HepG2 (cell line): ENCODE data around the gene RAET1L. TPM values are rescaled to one million over a fixed set of nuclear protein-coding genes. Genes with fewer than 3 reads are reported as not detected.

ENCODE experiments used
- ATAC-seq: fragments of 200-7000 bp; cut with Tn5 transposase; 3 replicates; pipeline ENCODE4 v1.9.1; 2020; ENCODE audit warnings: mild to moderate bottlenecking, moderate library complexity
- BruUV-seq: library from RNA; stranded (reverse); fragments of 400-500 nt; replicated peaks from 2 replicates; lab custom pipeline; 2021; lab: Mats Ljungman, UMichigan
- CTCF ChIA-PET: fragments of 300-600 bp; formaldehyde crosslinking; extraction: SDS; loops from one replicate; lab custom pipeline; 2021; ENCODE audit warnings: low total read pairs, inconsistent platforms, low intra/inter-chr PET ratio; lab: Yijun Ruan, JAX
- POLR2A ChIA-PET: fragments of 350-600 bp; sonication (Branson Sonifier 250); formaldehyde crosslinking; loops from one replicate; lab custom pipeline; 2020; ENCODE audit warnings: antibody characterized with exemption, inconsistent platforms; lab: Yijun Ruan, JAX
- DNase-seq: peaks from one replicate; pipeline ENCODE4 v3.0.0-alpha.2; 2015; ENCODE audit warnings: low spot score
- FAIRE-seq: peaks from 3 replicates; lab custom pipeline; 2011; peaks lifted over from hg19 to GRCh38; lab: Jason Lieb, UNC
- H2AFZ ChIP-seq: one replicate; pipeline ENCODE4 v1.6.1; 2011; ENCODE audit warnings: low read length, inconsistent platforms
- H3K27ac ChIP-seq: fragments of 300-600 bp; 3 replicates; pipeline ENCODE4 v1.8.0; 2011; ENCODE audit warnings: mixed run types, mild to moderate bottlenecking, mixed read lengths, low read length, inconsistent platforms; ENCODE audit not compliant: insufficient read depth; ENCODE audit errors: extremely low read length
- H3K27me3 ChIP-seq, 2 experiments: fragments of 200-600 bp in 1 of 2; 2 replicates in 1 of 2; 3 replicates in 1 of 2; pipeline versions ENCODE4 v1.6.0 to v1.8.0; 2011; ENCODE audit warnings: low read length in 2 of 2, mild to moderate bottlenecking in 2 of 2, moderate library complexity in 2 of 2, inconsistent platforms in 1 of 2; ENCODE audit not compliant: insufficient read depth in 2 of 2, control insufficient read depth in 1 of 2
- H3K36me3 ChIP-seq, 2 experiments: fragments of 200-600 bp in 1 of 2; replicated peaks in 1 of 2; 2 replicates in 1 of 2; 3 replicates in 1 of 2; pipeline versions ENCODE4 v1.5.1 to v1.8.0; 2011; ENCODE audit warnings: low read length in 2 of 2, inconsistent platforms in 1 of 2; ENCODE audit not compliant: insufficient read depth in 2 of 2, control insufficient read depth in 1 of 2
- H3K4me1 ChIP-seq: 2 replicates; pipeline ENCODE4 v1.5.1; 2012; ENCODE audit warnings: low read length, inconsistent platforms; ENCODE audit not compliant: insufficient read depth
- H3K4me2 ChIP-seq: 2 replicates; pipeline ENCODE4 v1.6.0; 2011; ENCODE audit warnings: low read depth, low read length, inconsistent platforms
- H3K4me3 ChIP-seq, 3 experiments: fragments of 200-600 bp in 1 of 3; sonication (generic), shearing (Covaris generic) in 1 of 3; replicated peaks in 1 of 3; 2 replicates each; pipeline ENCODE4 v1.5.1; 2011 to 2016; ENCODE audit warnings: low read length in 3 of 3, inconsistent platforms in 2 of 3, low read depth in 2 of 3, mild to moderate bottlenecking in 2 of 3, control low read depth in 1 of 3, mixed read lengths in 1 of 3; ENCODE audit not compliant: insufficient read depth in 1 of 3
- H3K79me2 ChIP-seq: one replicate; pipeline ENCODE4 v1.6.1; 2011; ENCODE audit warnings: low read length, inconsistent platforms; ENCODE audit not compliant: insufficient read depth
- H3K9ac ChIP-seq: 2 replicates; pipeline ENCODE4 v1.6.0; 2011; ENCODE audit warnings: mild to moderate bottlenecking, low read depth, low read length, inconsistent platforms; ENCODE audit not compliant: insufficient read depth
- H3K9me3 ChIP-seq: 2 replicates; pipeline ENCODE4 v1.5.1; 2012; ENCODE audit warnings: mild to moderate bottlenecking, low read length
- H4K20me1 ChIP-seq: 2 replicates; pipeline ENCODE4 v1.6.0; 2011; ENCODE audit warnings: inconsistent platforms, mild to moderate bottlenecking, low read length, moderate library complexity; ENCODE audit not compliant: insufficient read depth
- FOXK1 ChIP-seq: sonication (generic); formaldehyde crosslinking; IDR thresholded peaks from 2 replicates; pipeline ENCODE4 v1.4.0; 2020; ENCODE audit warnings: low read depth, missing genetic modification reagents, borderline replicate concordance
- GABPB1 ChIP-seq: IDR thresholded peaks from 2 replicates; pipeline ENCODE4 v1.6.1; 2016; ENCODE audit warnings: mild to moderate bottlenecking, missing genetic modification reagents, moderate library complexity, missing compliant biosample characterization
- MTF2 ChIP-seq: sonication (generic); formaldehyde crosslinking; IDR thresholded peaks from 2 replicates; pipeline ENCODE4 v1.5.0; 2020; ENCODE audit warnings: missing genetic modification reagents, borderline replicate concordance
- MXD3 ChIP-seq: IDR thresholded peaks from 2 replicates; pipeline ENCODE4 v1.6.1; 2016; ENCODE audit warnings: mild to moderate bottlenecking, missing biosample characterization, missing genetic modification reagents
- PRDM10 ChIP-seq: sonication (generic); formaldehyde crosslinking; IDR thresholded peaks from 2 replicates; pipeline ENCODE4 v1.4.0; 2020; ENCODE audit warnings: low read depth, missing genetic modification reagents
- SCMH1 ChIP-seq: sonication (generic); formaldehyde crosslinking; IDR thresholded peaks from 2 replicates; pipeline ENCODE4 v1.9.0; 2021; ENCODE audit warnings: missing genetic modification reagents, mild to moderate bottlenecking, borderline replicate concordance
- SYNCRIP ChIP-seq: fragments of 200-400 bp; formaldehyde crosslinking; IDR thresholded peaks from 2 replicates; pipeline ENCODE4 v1.6.1; 2018; ENCODE audit warnings: mild to moderate bottlenecking, low read depth, low read length; ENCODE audit not compliant: insufficient read depth
- ZFP1 ChIP-seq: IDR thresholded peaks from 2 replicates; pipeline ENCODE4 v1.6.1; 2016
- ZNF572 ChIP-seq: sonication (generic); formaldehyde crosslinking; IDR thresholded peaks from 2 replicates; pipeline ENCODE4 v1.5.1; 2020; ENCODE audit warnings: mild to moderate bottlenecking, missing genetic modification reagents
- ZNF687 ChIP-seq: sonication (generic); formaldehyde crosslinking; IDR thresholded peaks from 2 replicates; pipeline ENCODE4 v1.5.1; 2020; ENCODE audit warnings: mild to moderate bottlenecking, missing genetic modification reagents, moderate library complexity
- ZNF841 ChIP-seq: sonication (generic); formaldehyde crosslinking; IDR thresholded peaks from 2 replicates; pipeline ENCODE4 v1.8.1; 2023; ENCODE audit warnings: missing genetic modification reagents, borderline replicate concordance
- ZSCAN21 ChIP-seq: sonication (generic); formaldehyde crosslinking; IDR thresholded peaks from 2 replicates; pipeline ENCODE4 v1.8.0; 2022; ENCODE audit warnings: mild to moderate bottlenecking, missing genetic modification reagents, moderate library complexity, borderline replicate concordance
- WGBS: methylation state at CpG from one replicate; pipeline ENCODE4 v1.1.6; 2017; ENCODE audit warnings: low lambda C conversion rate; 5-methylcytosine and 5-hydroxymethylcytosine counted together
- in situ Hi-C: cut with HindIII; loops from 2 replicates; pipeline ENCODE4 v1.10.0; 2017; ENCODE audit warnings: low pct_unique_long_range_greater_than_20kb; ENCODE audit not compliant: extremely low pct_ligation_motif_present
- intact Hi-C: fragments of 100-400 bp; cut with micrococcal nuclease; formaldehyde crosslinking; loops from one replicate; pipeline ENCODE4 v1.10.0; 2022; ENCODE audit not compliant: unreplicated experiment
- polyA plus RNA-seq, 8 experiments: library from polyadenylated mRNA; depleted of rRNA in 3 of 8; stranded (reverse) in 7 of 8; unstranded in 1 of 8; fragments of >200 nt; fragmentation: Illumina TruSeq in 4 of 8; extraction: Trizol in 4 of 8; gene quantifications; 2 replicates each; pipeline versions ENCODE4 v1.2.1 to v1.2.3, GENCODE V29; 2011 to 2016; ENCODE audit warnings: low read depth in 4 of 8, missing spikeins in 1 of 8, mixed read lengths in 1 of 8; ENCODE audit not compliant: insufficient read depth in 1 of 8
- total RNA-seq, 5 experiments: library from RNA; depleted of rRNA; stranded (reverse); fragments of >200 nt; fragmentation: Illumina TruSeq; extraction: Trizol; gene quantifications; 2 replicates each; pipeline ENCODE4 v1.2.3, GENCODE V29; 2016; ENCODE audit warnings: low read depth in 1 of 5
- TF ChIP-seq, protein P1 (sequence below): sonication (generic); formaldehyde crosslinking; IDR thresholded peaks from 2 replicates; pipeline ENCODE4 v1.4.0; 2020; ENCODE audit warnings: missing genetic modification reagents, borderline replicate concordance

RAET1L gene
- total and polyA plus RNA-seq, 2 of the 13 experiments (the other 11 are each of a cell fraction or from before 2014, with no cell fraction given), result not detected

GRCh38 chr6:149990661-149991471 is 34.5 kb downstream of the RAET1L start:
- no peaks in the 10 kb centered on the region for H3K9me3 ChIP-seq
- no peak for DNase-seq
- H3K9ac ChIP-seq, result no peak overlapping the region
- peaks cover 20 to 91% of the 10 kb centered on the region in 2 experiments for H3K27me3 ChIP-seq
- BruUV-seq, result no TSS peak
- no peak overlapping the region for H2AFZ ChIP-seq
- H3K36me3 ChIP-seq, result no peaks in the 10 kb centered on the region
- POLR2A ChIA-PET, result no interaction called here
- peak overlapping the region; percentile 59 for H3K4me2 ChIP-seq
- in situ Hi-C loops (no loop called here), intact Hi-C loops (no loop called here)
- H3K79me2 ChIP-seq, result no peaks in the 10 kb centered on the region
- H3K27ac ChIP-seq, result no peak overlapping the region
- H3K4me3 ChIP-seq, result peak overlapping the region in 1 of 3 experiments; percentile 49; a peak in 1 of 6 replicates
- CTCF ChIA-PET, result no interaction called here
- H4K20me1 ChIP-seq, result no peaks in the 10 kb centered on the region
- WGBS, result 9% methylated on average over 43 of the region's 49 CpGs
- H3K4me1 ChIP-seq, result 0 out of 2 replicates have a peak, but pooled peaks cover 14% of the 10 kb centered on the region
- FAIRE-seq, result no peak
- ATAC-seq, result peak; percentile 57
- TF ChIP-seq MTF2 (CRISPR knock-in tag), result peak; percentile 91; the same call in 1 of the 2 replicates
- TF ChIP-seq ZNF687 (CRISPR knock-in tag), result 0 out of 2 replicates have a peak, but pooled peaks have one; percentile 5
- no peak for TF ChIP-seq ZNF841
- TF ChIP-seq SCMH1 (CRISPR knock-in tag), result no peak
- TF ChIP-seq, protein P1, sequence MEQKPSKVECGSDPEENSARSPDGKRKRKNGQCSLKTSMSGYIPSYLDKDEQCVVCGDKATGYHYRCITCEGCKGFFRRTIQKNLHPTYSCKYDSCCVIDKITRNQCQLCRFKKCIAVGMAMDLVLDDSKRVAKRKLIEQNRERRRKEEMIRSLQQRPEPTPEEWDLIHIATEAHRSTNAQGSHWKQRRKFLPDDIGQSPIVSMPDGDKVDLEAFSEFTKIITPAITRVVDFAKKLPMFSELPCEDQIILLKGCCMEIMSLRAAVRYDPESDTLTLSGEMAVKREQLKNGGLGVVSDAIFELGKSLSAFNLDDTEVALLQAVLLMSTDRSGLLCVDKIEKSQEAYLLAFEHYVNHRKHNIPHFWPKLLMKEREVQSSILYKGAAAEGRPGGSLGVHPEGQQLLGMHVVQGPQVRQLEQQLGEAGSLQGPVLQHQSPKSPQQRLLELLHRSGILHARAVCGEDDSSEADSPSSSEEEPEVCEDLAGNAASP, result no peak
- TF ChIP-seq ZFP1 (CRISPR knock-in tag), result no peak
- TF ChIP-seq ZSCAN21 (CRISPR knock-in tag), result no peak
- no peak for TF ChIP-seq SYNCRIP
- TF ChIP-seq GABPB1 (CRISPR knock-in tag), result peak; percentile 18; the same call in 1 of the 2 replicates
- no peak for TF ChIP-seq PRDM10 (CRISPR knock-in tag)
- TF ChIP-seq MXD3 (CRISPR knock-in tag), result no peak
- no peak for TF ChIP-seq FOXK1 (CRISPR knock-in tag)
- TF ChIP-seq ZNF572 (CRISPR knock-in tag), result no peak
